RWPE1 (cell line): ENCODE measurements around the gene MRPS17.

Experiments
- CTCF ChIA-PET: fragments of 350-600 bp; sonication (Branson Sonifier 250); formaldehyde crosslinking; extraction: SDS; loops from one replicate; lab custom pipeline; 2021; lab: Yijun Ruan, JAX
- POLR2A ChIA-PET: fragments of 400-600 bp; formaldehyde crosslinking; extraction: SDS; loops from one replicate; lab custom pipeline; 2020; ENCODE audit warnings: antibody characterized with exemption; ENCODE audit not compliant: low non-redundant PET; lab: Yijun Ruan, JAX
- DNase-seq: peaks from one replicate; pipeline ENCODE4 v3.0.0; 2012; ENCODE audit warnings: low spot score
- H3K27ac ChIP-seq: fragments of 450-650 bp; 2 replicates; pipeline ENCODE4 v1.5.1; 2017
- TF ChIP-seq, protein P1 (sequence below): fragments of 450-650 bp; conservative IDR thresholded peaks from 2 replicates; pipeline ENCODE4 v1.5.1; 2017; ENCODE audit warnings: low read depth, mild to moderate bottlenecking

MRPS17 gene

GRCh38 chr7:55962014-55962413 lies 10.3 kb downstream of the MRPS17 start:
- CTCF ChIA-PET, result interaction anchor here (0.5 to 0.7 kb wide), 2 partner anchors 165 to 219 kb away, joined by 3 read pairs; no protein-coding TSS in a partner anchor
- peak; percentile 27 for DNase-seq
- peak overlapping the region; percentile 99 for H3K27ac ChIP-seq
- TF ChIP-seq, protein P1, sequence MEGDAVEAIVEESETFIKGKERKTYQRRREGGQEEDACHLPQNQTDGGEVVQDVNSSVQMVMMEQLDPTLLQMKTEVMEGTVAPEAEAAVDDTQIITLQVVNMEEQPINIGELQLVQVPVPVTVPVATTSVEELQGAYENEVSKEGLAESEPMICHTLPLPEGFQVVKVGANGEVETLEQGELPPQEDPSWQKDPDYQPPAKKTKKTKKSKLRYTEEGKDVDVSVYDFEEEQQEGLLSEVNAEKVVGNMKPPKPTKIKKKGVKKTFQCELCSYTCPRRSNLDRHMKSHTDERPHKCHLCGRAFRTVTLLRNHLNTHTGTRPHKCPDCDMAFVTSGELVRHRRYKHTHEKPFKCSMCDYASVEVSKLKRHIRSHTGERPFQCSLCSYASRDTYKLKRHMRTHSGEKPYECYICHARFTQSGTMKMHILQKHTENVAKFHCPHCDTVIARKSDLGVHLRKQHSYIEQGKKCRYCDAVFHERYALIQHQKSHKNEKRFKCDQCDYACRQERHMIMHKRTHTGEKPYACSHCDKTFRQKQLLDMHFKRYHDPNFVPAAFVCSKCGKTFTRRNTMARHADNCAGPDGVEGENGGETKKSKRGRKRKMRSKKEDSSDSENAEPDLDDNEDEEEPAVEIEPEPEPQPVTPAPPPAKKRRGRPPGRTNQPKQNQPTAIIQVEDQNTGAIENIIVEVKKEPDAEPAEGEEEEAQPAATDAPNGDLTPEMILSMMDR, result no peak
- POLR2A ChIA-PET, result no interaction called here

- peak overlapping the region; percentile 99 for H3K27ac ChIP-seq
- ChIA-PET POLR2A (interaction anchor here (0.5 kb wide), 1 partner anchor 322 kb away, joined by 9 read pairs; no protein-coding TSS in a partner anchor), CTCF (interaction anchor here (0.5 to 0.9 kb wide), 9 partner anchors 17 to 424 kb away, joined by 3 to 6 read pairs (median 4); no protein-coding TSS in a partner anchor)
- TF ChIP-seq, protein P1, result no peak
- DNase-seq, result no peak
These were observed 12.0 kb downstream of the MRPS17 start for GRCh38 chr7:55963584-55964168.

GRCh38 chr7:55964261-55965099 lies 12.8 kb downstream of the MRPS17 start, which contains the start of gene NIPSNAP2:
NIPSNAP2 (plus strand) TSS chr7:55964585; CDS start chr7:55964610, 25 bp downstream.
- ChIA-PET CTCF (interaction anchor here (0.5 to 0.9 kb wide), 14 partner anchors 9 to 1299 kb away, joined by 3 to 6 read pairs (median 3); no protein-coding TSS in a partner anchor), POLR2A (interaction anchor here (0.5 to 0.7 kb wide), 2 partner anchors 323 to 324 kb away, joined by 3 to 9 read pairs; no protein-coding TSS in a partner anchor)
- peak; percentile 67 for DNase-seq
- TF ChIP-seq, protein P1, result peak; percentile 98
- H3K27ac ChIP-seq, result peak within 1 kb of the TSS; percentile 99

- ChIA-PET POLR2A (interaction anchor here (0.7 kb wide), 1 partner anchor 325 kb away, joined by 3 read pairs; no protein-coding TSS in a partner anchor), CTCF (interaction anchor here (0.5 to 0.8 kb wide), 5 partner anchors 10 to 1299 kb away, joined by 3 read pairs; no protein-coding TSS in a partner anchor)
- peak overlapping the region; percentile 99 for H3K27ac ChIP-seq
- TF ChIP-seq, protein P1, result no peak
- peak; percentile 23 for DNase-seq
These were observed 13.4 kb downstream of the MRPS17 start for GRCh38 chr7:55965100-55965470.

- peak; percentile 66 for DNase-seq
- ChIA-PET CTCF (interaction anchor here (0.6 to 0.7 kb wide), 2 partner anchors 15 to 326 kb away, joined by 3 to 6 read pairs; no protein-coding TSS in a partner anchor), POLR2A (interaction anchor here (0.5 kb wide), 1 partner anchor 68 kb away, joined by 3 read pairs; no protein-coding TSS in a partner anchor)
- TF ChIP-seq, protein P1, result no peak
- peak overlapping the region; percentile 99 for H3K27ac ChIP-seq
These were observed 14.2 kb downstream of the MRPS17 start for GRCh38 chr7:55965805-55966421.

DNA sequence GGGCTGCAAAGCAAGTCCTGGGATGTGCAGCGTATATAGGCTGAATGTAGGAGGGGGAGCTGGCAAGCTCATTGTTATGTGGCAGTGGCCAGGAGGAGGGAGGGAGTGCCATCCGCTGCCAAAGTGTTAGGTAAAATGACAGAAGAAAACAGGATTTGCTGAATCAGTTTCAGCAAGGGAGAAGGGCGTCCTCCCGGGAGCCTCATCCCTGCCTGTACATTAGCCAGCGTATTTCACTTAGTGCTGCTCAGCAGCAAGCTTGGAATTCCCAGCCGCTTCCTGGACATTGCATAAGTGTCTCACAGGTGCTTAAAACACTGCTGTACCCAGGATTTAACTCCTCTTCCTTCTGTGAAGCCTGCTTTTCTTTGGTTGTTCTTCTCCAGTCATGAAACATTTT lies 15.2 kb downstream of the MRPS17 start:
- CTCF ChIA-PET, result interaction anchor here (0.6 to 0.7 kb wide), 4 partner anchors 14 to 327 kb away, joined by 3 to 7 read pairs (median 4); no protein-coding TSS in a partner anchor

More for the DNA sequence above, 15.2 kb downstream of the MRPS17 start:
- TF ChIP-seq, protein P1, result no peak
- POLR2A ChIA-PET, result no interaction called here
- DNase-seq, result no peak
- peak overlapping the region; percentile 99 for H3K27ac ChIP-seq
